ENCODE data around the gene ETFB. TPM values are rescaled to one million over a fixed set of nuclear protein-coding genes. Genes with fewer than 3 reads are reported as not detected.
A peak's percentile ranks its signal among the peaks of the same experiment; 100 is the strongest.

Gene ETFB
- polyA plus RNA-seq, 1 of the 3 experiments (the other 2 are of a cell fraction): 169 TPM

- TF ChIP-seq, protein P1, sequence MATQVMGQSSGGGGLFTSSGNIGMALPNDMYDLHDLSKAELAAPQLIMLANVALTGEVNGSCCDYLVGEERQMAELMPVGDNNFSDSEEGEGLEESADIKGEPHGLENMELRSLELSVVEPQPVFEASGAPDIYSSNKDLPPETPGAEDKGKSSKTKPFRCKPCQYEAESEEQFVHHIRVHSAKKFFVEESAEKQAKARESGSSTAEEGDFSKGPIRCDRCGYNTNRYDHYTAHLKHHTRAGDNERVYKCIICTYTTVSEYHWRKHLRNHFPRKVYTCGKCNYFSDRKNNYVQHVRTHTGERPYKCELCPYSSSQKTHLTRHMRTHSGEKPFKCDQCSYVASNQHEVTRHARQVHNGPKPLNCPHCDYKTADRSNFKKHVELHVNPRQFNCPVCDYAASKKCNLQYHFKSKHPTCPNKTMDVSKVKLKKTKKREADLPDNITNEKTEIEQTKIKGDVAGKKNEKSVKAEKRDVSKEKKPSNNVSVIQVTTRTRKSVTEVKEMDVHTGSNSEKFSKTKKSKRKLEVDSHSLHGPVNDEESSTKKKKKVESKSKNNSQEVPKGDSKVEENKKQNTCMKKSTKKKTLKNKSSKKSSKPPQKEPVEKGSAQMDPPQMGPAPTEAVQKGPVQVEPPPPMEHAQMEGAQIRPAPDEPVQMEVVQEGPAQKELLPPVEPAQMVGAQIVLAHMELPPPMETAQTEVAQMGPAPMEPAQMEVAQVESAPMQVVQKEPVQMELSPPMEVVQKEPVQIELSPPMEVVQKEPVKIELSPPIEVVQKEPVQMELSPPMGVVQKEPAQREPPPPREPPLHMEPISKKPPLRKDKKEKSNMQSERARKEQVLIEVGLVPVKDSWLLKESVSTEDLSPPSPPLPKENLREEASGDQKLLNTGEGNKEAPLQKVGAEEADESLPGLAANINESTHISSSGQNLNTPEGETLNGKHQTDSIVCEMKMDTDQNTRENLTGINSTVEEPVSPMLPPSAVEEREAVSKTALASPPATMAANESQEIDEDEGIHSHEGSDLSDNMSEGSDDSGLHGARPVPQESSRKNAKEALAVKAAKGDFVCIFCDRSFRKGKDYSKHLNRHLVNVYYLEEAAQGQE (IDR thresholded peaks at IDR 0.05; ENCODE audit: low read depth, low read length): no peak
- no peak for TF ChIP-seq FOXM1 (IDR thresholded peaks at IDR 0.05; ENCODE audit: low read depth)
Observed at GRCh38 chr19:51319649-51320279, 46.4 kb downstream of the ETFB start (continued).

GRCh38 chr19:51318687-51319648, 47.2 kb downstream of the ETFB start:
- CTCF ChIA-PET: interaction anchor here (0.8 kb wide), 1 partner anchor 458 kb away, joined by 3 read pairs; no protein-coding TSS in a partner anchor
- no peak for TF ChIP-seq ELF1 (IDR thresholded peaks at IDR 0.05)
- TF ChIP-seq, protein P1 (IDR thresholded peaks at IDR 0.05; ENCODE audit: low read depth, low read length): peak; percentile 86

More at GRCh38 chr19:51318687-51319648, 47.2 kb downstream of the ETFB start:
- Histone ChIP-seq H3K79me2 (ENCODE audit: insufficient read depth) (no peaks in the 10 kb centered on the region), H3K9me2 (no peaks in the 10 kb centered on the region), H3K27ac (ENCODE audit: low read depth in 2 of 2, low read length in 1 of 2) (no peak overlapping the region; a peak in 1 of 4 replicates), H4K20me1 (ENCODE audit: insufficient read depth) (no peaks in the 10 kb centered on the region), H3K27me3 (ENCODE audit: insufficient read depth) (no peaks in the 10 kb centered on the region), H3K4me3 (ENCODE audit: low read depth in 2 of 2, low read length in 1 of 2) (no peak overlapping the region), H3K4me2 (no peak overlapping the region), H3K9ac (no peak overlapping the region), H3K36me3 (replicated peaks in 1 of 2; ENCODE audit: control insufficient read depth in 1 of 2, insufficient read depth in 2 of 2, low read length in 1 of 2) (no peaks in the 10 kb centered on the region), H2AFZ (ENCODE audit: low read depth) (no peak overlapping the region), H3F3A (replicated peaks; ENCODE audit: insufficient read depth) (no peaks in the 10 kb centered on the region), H3K9me3 (no peaks in the 10 kb centered on the region), H3K4me1 (ENCODE audit: control insufficient read depth in 1 of 2, insufficient read depth in 2 of 2, low read depth in 1 of 2, low read length in 1 of 2) (peaks cover 0 to 17% of the 10 kb centered on the region in 2 experiments; a peak in 1 of 4 replicates)
- 36% methylated on average over 22 of the region's 23 CpGs for WGBS (ENCODE audit: low lambda C conversion rate)
- POLR2A ChIA-PET: interaction anchor here (1.5 kb wide), 1 partner anchor 7 kb away, joined by 3 read pairs; the partner anchor contains the start of gene IGLON5
- no peak for DNase-seq
